ENCODE measurements around the gene PRPF31.

The PRPF31 gene

GRCh38 chr19:54125713-54126112 lies 10.2 kb downstream of the PRPF31 start:
- no peak overlapping the region for H2AFZ ChIP-seq (ENCODE audit: low read depth, low read length)
- DNase-seq, result no peak
- H3K9ac ChIP-seq (ENCODE audit: low read depth, low read length), result no peak overlapping the region
- H4K20me1 ChIP-seq (ENCODE audit: insufficient read depth, low read length), result peaks cover 12% of the 10 kb centered on the region
- no peak overlapping the region for H3K4me2 ChIP-seq (ENCODE audit: insufficient read depth, low read length)
- H3K4me3 ChIP-seq (ENCODE audit: low read depth in 1 of 2, low read length in 2 of 2), result no peak overlapping the region
- no peaks in the 10 kb centered on the region for H3K27me3 ChIP-seq (ENCODE audit: insufficient read depth, low read length, poor library complexity)
- no peak overlapping the region for H3K27ac ChIP-seq (ENCODE audit: low read length)
- TF ChIP-seq EZH2 (IDR thresholded peaks at IDR 0.05; ENCODE audit: borderline replicate concordance, low read depth, low read length, severe bottlenecking) (no peak), CTCF (IDR thresholded peaks at IDR 0.05; ENCODE audit: borderline replicate concordance, extremely low read depth, low read length, poor library complexity, severe bottlenecking) (no peak)
- H3K36me3 ChIP-seq (ENCODE audit: insufficient read depth, low read length), result peaks cover 88% of the 10 kb centered on the region
- no peaks in the 10 kb centered on the region for H3K79me2 ChIP-seq (ENCODE audit: insufficient read depth, low read length)
- no peaks in the 10 kb centered on the region for H3K9me3 ChIP-seq (ENCODE audit: insufficient read depth, low read length, severe bottlenecking)
- no peaks in the 10 kb centered on the region for H3K4me1 ChIP-seq (ENCODE audit: insufficient read depth, low read length)
- ATAC-seq (ENCODE audit: insufficient read depth, low read depth), result 0 out of 3 replicates have a peak, but pooled peaks have one; percentile 14

- H3K4me3 ChIP-seq (ENCODE audit: low read depth in 1 of 2, low read length in 2 of 2), result no peak overlapping the region
- peaks cover 10% of the 10 kb centered on the region for H4K20me1 ChIP-seq (ENCODE audit: insufficient read depth, low read length)
- no peak overlapping the region for H3K4me2 ChIP-seq (ENCODE audit: insufficient read depth, low read length)
- no peaks in the 10 kb centered on the region for H3K79me2 ChIP-seq (ENCODE audit: insufficient read depth, low read length)
- no peak overlapping the region for H3K9ac ChIP-seq (ENCODE audit: low read depth, low read length)
- DNase-seq, result no peak
- no peak for ATAC-seq (ENCODE audit: insufficient read depth, low read depth)
- H3K4me1 ChIP-seq (ENCODE audit: insufficient read depth, low read length), result no peaks in the 10 kb centered on the region
- H2AFZ ChIP-seq (ENCODE audit: low read depth, low read length), result no peak overlapping the region
- H3K27ac ChIP-seq (ENCODE audit: low read length), result no peak overlapping the region
- no peaks in the 10 kb centered on the region for H3K27me3 ChIP-seq (ENCODE audit: insufficient read depth, low read length, poor library complexity)
- H3K36me3 ChIP-seq (ENCODE audit: insufficient read depth, low read length), result peaks cover 82% of the 10 kb centered on the region
- no peaks in the 10 kb centered on the region for H3K9me3 ChIP-seq (ENCODE audit: insufficient read depth, low read length, severe bottlenecking)
- TF ChIP-seq EZH2 (IDR thresholded peaks at IDR 0.05; ENCODE audit: borderline replicate concordance, low read depth, low read length, severe bottlenecking), result no peak
- no peak for TF ChIP-seq CTCF (IDR thresholded peaks at IDR 0.05; ENCODE audit: borderline replicate concordance, extremely low read depth, low read length, poor library complexity, severe bottlenecking)
Measured at GRCh38 chr19:54127688-54128440, 12.3 kb downstream of the PRPF31 start.

- no peak overlapping the region for H3K4me3 ChIP-seq (ENCODE audit: low read depth in 1 of 2, low read length in 2 of 2)
Measured at GRCh38 chr19:54128441-54128725, 12.8 kb downstream of the PRPF31 start.

More at GRCh38 chr19:54128441-54128725, 12.8 kb downstream of the PRPF31 start:
- no peak overlapping the region for H2AFZ ChIP-seq (ENCODE audit: low read depth, low read length)
- no peak overlapping the region for H3K27ac ChIP-seq (ENCODE audit: low read length)
- H3K4me2 ChIP-seq (ENCODE audit: insufficient read depth, low read length), result no peak overlapping the region
- H3K9ac ChIP-seq (ENCODE audit: low read depth, low read length), result no peak overlapping the region
- H3K9me3 ChIP-seq (ENCODE audit: insufficient read depth, low read length, severe bottlenecking), result no peaks in the 10 kb centered on the region
- peaks cover 14% of the 10 kb centered on the region for H4K20me1 ChIP-seq (ENCODE audit: insufficient read depth, low read length)
- no peaks in the 10 kb centered on the region for H3K79me2 ChIP-seq (ENCODE audit: insufficient read depth, low read length)
- no peaks in the 10 kb centered on the region for H3K27me3 ChIP-seq (ENCODE audit: insufficient read depth, low read length, poor library complexity)
- DNase-seq (no peak), ATAC-seq (ENCODE audit: insufficient read depth, low read depth) (no peak)
- no peak for TF ChIP-seq EZH2 (IDR thresholded peaks at IDR 0.05; ENCODE audit: borderline replicate concordance, low read depth, low read length, severe bottlenecking)
- no peak for TF ChIP-seq CTCF (IDR thresholded peaks at IDR 0.05; ENCODE audit: borderline replicate concordance, extremely low read depth, low read length, poor library complexity, severe bottlenecking)
- H3K36me3 ChIP-seq (ENCODE audit: insufficient read depth, low read length), result peaks cover 77% of the 10 kb centered on the region
- no peaks in the 10 kb centered on the region for H3K4me1 ChIP-seq (ENCODE audit: insufficient read depth, low read length)
